NCI-H146 treated with DMSO at 0.1 percent for 48 hours (cell line): ENCODE measurements around the gene UGT1A6.

Experiments
- DNase-seq: peaks from one replicate; lab custom pipeline; 2025; ENCODE audit not compliant: unreplicated experiment; lab: John Stamatoyannopoulos, UW

The UGT1A6 gene

DNA sequence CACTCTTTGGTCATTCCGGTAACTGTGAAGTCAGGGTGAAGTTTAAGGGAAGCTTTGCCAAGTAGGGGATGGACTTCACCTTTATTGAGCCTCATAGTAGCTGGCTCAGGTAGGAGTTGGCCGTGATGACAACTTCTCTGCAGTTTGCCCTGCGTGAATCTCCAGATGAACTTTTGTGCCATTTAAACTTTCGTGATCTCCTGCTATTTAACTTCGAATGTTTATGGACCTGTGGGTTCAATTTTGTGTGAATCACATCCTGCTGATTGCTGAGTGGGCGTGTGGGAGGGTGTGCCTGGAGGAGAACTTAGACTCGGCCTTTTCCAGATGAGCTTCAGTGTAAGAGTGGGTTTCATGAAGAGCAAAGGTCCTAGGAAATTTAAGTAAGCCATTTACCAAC lies 71.6 kb downstream of the UGT1A6 start:
- DNase-seq = no peak

DNA sequence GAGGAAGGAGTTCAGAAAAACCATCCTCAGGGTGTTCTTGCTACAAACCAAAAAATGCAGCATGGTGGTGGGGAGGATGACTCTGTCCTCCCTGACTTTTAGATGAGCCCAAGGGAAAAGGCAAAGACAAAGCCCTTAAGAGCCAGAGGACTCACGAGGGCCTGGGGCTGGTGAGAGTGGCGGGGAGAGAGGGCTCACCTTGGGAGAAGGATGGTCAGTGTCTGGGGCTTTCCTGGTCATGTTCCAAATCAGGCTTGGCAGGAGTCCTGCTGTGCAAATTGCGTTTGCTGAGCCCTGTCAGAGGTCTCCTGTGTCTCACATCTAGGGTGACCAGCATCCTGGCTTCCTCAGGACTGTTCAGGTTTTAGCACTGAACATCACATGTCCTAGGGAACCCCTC lies 72.1 kb downstream of the UGT1A6 start:
- no peak for DNase-seq

DNA sequence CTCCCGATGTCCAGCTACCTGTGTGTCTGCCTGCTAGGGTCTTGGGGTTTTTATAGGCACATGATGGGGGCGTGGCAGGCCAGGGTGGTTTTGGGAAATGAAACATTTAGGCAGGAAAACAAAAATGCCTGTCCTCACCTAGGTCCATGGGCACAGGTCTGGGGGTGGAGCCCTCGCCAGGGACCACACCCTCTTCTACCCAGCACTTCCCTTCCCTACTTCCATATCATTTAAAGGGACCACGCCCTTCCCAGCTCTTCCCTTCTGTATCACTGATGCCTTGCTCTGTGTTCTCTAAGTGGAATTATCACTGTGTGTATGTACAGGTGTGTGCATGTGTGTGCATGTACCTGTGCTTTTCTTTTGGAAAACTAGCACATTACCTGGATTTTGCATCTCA lies 73.7 kb downstream of the UGT1A6 start:
- no peak for DNase-seq

DNA sequence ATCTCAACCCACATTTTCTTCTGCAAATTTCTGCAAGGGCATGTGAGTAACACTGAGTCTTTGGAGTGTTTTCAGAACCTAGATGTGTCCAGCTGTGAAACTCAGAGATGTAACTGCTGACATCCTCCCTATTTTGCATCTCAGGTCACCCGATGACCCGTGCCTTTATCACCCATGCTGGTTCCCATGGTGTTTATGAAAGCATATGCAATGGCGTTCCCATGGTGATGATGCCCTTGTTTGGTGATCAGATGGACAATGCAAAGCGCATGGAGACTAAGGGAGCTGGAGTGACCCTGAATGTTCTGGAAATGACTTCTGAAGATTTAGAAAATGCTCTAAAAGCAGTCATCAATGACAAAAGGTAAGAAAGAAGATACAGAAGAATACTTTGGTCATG lies 75.4 kb downstream of the UGT1A6 start:
- no peak for DNase-seq

DNA sequence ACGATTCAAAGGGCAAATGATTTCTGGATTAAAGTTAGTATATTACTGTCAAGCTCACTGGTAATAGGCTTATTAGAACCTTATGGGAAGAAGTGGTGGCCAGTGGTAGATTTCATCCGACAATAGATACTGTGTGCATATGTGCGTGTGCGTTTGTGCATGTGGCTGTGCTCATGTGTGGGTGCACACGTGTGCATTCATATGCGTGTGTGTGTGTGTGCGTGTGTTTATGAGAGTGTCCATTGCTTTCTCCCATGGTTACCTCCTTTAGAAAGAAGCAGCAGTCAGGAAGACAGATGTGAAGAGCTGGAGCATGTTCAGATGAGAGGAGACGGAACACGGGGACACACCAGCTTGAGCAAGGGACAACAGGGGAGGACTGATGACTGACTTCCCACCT lies 76.6 kb downstream of the UGT1A6 start:
- DNase-seq = no peak

DNA sequence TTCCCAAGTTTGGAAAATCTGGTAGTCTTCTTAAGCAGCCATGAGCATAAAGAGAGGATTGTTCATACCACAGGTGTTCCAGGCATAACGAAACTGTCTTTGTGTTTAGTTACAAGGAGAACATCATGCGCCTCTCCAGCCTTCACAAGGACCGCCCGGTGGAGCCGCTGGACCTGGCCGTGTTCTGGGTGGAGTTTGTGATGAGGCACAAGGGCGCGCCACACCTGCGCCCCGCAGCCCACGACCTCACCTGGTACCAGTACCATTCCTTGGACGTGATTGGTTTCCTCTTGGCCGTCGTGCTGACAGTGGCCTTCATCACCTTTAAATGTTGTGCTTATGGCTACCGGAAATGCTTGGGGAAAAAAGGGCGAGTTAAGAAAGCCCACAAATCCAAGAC lies 79.5 kb downstream of the UGT1A6 start:
- DNase-seq = no peak

DNA sequence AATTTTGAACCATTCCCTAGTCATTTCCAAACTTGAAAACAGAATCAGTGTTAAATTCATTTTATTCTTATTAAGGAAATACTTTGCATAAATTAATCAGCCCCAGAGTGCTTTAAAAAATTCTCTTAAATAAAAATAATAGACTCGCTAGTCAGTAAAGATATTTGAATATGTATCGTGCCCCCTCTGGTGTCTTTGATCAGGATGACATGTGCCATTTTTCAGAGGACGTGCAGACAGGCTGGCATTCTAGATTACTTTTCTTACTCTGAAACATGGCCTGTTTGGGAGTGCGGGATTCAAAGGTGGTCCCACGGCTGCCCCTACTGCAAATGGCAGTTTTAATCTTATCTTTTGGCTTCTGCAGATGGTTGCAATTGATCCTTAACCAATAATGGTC lies 79.9 kb downstream of the UGT1A6 start:
- no peak for DNase-seq

DNA sequence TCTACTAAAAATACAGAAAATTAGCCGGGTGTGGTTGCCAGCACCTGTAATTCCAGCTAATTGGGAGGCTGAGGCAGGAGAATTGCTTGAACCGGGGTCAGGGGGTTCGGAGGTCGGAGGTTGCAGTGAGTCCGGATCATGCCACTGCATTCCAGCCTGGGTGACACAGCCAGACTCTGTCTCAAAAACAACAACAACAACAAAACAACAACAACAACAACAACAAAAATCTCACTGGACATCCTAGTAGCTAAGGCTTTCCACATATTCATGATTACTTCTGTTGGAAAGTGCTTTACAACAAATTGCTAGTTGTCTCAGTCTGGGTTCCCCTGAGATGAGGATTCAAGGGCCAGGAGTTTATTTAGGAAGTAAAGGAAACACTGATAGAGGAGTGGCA lies 81.2 kb downstream of the UGT1A6 start:
- no peak for DNase-seq

DNA sequence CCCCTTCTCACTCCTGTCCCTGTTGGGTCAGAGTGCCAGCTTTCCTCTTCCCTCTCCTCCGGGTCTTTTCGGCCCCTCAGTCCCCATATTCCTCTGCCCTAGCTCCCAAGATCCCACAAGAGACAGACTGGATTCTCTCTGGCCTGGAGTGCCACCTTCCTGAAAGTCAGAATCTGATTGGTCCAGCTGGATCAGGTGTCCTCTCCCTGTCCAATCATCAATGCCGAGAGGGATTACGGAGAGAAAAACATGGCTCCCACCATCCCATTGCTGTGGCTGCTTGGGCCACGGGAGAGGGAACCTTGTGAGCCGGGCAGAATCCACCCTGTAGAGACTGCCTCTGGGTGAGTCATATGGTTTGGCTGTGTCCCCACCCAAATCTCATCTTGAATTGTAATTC lies 82.7 kb downstream of the UGT1A6 start:
- DNase-seq = no peak

DNA sequence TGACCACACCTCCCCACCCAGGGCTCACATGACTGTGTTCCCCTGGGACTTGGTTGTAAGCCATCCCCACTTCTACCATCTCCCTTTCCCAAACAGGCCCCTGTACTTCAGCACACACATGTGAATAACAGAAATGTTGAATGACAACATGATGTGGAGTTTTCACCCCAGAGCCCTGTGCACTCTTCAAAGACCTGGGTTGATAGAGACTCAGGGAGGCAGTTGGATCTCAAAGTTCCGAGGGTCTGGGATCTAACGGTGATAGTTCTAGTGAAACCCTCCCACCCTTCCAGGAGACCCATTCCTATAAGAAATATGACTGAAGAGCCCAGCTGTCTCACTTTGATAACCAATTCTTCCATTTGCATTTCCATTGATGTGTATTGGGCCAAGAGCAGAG lies 85.3 kb downstream of the UGT1A6 start, which contains the start of gene MROH2A:
TSS of gene MROH2A (plus strand) at position 301 of the 400 bp plus-strand sequence. CDS start 1,029 bp downstream, outside the sequence.
- DNase-seq = no peak

DNA sequence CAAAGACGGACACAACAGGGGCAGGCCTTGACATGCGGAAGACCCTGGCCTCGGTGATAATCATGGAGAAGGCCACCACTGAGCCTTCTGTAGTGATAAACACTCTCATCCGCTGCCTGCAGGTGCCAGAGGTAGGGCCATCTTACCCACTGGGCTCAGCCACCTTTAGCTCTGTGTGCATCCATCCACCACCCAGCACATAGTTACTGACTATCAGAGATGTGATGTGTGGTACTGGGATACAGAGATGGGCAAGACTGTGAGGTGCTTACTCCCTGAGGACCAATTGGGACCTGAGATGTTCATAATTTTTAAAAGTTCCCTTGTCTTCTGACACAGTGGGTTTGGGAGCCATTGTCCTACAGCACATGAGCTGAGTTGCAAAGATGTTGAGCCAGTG lies 87.0 kb downstream of the UGT1A6 start:
- DNase-seq = no peak

DNA sequence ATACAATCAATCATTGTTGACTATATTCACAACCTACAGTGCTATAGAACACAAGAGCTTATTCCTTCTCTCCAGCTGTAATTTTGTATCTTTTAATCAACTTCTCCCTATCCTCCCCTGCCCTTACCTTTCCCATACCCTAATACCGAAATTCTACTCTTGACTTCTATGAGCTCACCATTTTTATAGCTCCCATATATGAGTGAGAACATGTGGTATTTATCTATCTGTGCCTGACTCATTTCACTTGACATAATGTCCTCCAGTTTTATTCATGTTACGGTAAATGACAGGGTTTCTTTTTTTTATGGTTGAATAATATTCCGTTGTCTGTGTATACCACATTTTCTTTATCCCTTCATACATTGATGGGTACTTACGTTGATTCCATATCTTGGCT lies 88.1 kb downstream of the UGT1A6 start:
- no peak for DNase-seq

DNA sequence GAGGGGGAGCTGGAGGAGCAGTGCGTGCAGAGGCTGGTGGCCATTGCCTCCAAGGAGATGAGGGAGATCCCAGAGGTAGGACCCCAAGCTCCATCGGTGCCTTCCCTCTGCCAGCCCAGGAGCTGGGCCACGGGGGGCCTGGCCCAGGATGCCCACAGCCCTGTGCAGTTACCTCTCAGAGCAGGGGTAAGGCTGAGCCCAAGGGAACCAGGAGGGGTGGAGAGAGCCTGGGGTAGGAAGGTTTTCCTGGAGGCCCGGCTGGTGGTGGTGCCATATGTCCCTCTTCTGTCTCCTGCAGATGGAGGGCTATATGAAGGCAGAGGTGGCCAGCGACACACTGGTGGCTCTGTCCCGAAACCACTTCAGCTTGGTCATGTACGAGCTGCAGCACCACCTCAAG lies 96.9 kb downstream of the UGT1A6 start:
- no peak for DNase-seq

DNA sequence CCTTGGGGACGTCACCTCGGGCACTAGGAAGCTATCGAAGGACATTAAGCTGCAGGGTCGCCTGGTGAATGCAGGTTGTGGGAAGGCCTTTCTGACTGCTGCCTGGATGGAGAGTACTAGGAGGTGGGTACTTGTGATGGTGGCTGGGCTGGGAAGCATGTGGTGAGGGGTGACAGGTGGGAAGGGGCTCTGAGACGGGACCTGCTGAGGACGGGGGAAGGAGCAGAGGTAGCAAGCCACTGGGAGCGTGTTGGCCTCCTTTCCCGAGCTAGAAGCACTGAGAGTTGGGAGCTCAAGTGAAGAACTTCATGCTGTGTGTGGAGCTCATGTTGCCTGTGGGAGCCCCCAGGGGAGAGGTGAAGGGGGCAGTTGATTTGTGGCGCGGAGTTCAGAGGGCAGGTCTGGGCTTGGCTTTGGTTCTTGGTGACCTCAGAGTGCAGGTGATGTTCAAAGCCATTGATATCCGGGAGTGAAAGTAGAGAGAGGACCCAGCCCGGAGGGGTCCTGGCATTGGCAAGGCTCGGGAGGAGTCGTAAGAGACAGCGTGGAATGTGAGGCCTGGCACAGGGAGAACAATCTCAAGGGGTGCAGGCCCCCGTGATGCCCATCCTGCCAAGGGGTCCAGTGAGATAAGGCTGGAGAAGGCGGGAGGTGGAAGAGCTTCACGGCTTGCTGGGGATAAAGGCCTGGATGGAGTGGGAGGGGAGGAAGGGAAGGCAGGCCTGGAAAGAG lies 98.6 kb downstream of the UGT1A6 start:
- no peak for DNase-seq

DNA sequence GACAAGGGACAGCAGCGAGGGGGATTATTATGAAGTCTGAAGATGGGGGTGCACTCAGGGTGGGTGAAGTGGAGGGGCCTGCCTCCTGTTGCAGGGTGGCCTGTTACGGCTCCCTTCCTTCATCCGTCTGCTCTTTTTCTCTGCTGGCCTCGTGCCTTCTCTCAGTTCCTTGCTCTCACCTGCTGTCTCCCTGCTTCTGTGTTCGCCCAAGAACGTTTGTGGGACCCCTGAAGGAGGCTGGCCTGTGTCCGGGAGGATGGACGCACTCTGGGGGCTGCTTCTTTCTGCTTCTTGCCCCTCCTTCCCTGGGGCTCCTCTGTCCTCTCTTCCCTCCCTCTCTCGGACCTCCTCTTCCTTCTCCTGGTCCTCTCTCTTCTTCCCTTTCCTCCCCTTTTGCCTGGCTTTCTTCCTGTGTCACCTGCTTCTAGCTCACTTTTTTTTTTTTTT lies 99.2 kb downstream of the UGT1A6 start:
- DNase-seq = no peak

DNA sequence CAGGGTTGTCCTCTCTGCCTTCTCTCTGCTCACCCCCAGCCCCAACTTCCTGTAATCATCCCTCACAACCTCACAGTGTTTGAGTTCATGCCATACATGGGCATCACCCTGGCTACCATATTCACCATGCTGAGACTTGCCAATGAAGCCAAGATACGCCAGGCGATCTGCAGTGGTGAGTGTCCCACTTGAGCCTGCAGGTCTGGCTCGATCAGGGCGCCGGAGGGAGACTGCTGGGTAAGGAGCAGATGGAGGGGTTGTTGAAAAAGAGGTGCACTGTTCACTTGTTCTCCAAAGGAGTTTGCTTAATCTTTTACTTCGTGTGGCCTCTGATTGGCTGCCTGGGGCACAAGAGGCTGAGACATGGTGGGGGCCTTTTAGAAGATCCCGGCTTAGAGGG lies 100.0 kb downstream of the UGT1A6 start:
- no peak for DNase-seq

DNA sequence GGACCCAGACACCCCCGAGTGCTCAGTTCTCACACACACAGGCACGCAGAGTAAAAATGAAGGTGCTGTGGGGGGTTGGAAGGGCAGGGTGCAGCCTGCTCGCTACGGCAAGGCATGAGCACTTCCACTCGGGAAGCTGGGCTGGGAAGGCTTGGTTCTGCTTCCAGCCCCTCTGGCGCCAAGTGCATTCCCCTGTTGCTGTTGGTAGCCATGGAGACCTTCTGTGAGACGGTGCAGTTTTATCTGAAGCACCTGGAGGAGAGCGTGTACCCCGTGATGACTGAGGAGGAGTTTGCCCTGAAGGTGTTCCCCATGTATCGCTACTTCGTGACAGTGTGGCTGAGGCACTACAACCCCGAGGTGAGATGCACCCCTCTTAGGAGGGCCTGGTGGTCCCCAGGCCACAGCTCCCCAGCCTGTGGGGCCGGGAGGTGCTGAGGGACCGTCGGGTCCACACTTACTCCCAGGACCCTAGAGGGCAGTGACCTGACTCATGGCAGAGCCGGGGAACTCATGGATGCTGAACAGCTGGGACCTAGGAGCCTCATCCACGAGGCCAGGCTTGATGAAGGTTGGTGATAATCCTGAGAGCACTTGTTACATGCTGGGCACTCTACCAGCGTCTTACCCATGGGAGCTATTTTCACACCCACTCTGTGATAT lies 100.9 kb downstream of the UGT1A6 start:
- DNase-seq = no peak

DNA sequence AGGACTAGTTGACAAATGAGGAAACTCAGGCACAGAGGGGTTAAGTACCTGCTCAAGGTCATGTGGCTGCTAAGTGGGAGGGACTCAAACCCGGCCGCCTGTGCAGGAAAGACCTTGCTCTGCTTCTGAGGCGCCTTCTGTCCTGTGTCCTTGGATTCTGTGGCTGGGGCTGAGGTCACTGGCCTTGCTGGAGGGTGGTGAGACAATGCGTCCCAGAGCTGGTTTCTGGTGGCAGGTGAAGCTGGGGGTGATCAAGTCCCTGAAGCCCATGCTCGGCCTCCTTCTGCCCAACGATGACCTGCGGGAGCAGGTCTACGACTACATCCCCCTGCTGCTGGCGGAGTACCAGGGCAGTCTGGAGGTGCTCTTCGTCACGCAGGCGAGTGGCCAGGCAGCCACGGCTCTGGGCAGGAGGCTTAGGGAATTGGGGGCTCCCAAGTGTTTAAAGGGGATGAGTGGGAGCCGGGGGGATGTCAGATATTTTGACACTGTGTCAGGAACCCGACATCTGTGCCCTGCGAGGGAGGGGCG lies 101.5 kb downstream of the UGT1A6 start:
- no peak for DNase-seq

DNA sequence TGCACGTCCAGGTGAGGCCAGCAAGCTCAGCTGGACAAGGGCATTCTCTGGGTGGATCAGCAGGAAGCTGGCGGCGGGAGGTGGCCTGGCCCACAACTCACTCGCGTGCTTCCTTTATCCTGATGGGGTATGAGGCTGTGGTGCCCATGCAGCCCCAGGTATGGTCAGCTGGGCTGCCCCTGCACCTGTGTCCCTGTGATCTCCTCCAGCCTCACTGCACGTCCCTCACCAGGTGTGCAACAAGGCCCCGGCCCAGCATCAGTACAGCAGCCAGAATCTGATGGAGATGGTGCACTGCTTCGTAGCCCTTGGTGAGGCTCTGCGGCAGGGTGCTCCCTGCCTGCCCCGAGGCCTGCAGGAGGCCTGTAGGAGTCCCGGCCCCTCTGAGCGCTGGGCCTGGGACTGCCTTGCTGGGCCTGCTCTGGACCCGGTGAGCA lies 103.1 kb downstream of the UGT1A6 start:
- no peak for DNase-seq

DNA sequence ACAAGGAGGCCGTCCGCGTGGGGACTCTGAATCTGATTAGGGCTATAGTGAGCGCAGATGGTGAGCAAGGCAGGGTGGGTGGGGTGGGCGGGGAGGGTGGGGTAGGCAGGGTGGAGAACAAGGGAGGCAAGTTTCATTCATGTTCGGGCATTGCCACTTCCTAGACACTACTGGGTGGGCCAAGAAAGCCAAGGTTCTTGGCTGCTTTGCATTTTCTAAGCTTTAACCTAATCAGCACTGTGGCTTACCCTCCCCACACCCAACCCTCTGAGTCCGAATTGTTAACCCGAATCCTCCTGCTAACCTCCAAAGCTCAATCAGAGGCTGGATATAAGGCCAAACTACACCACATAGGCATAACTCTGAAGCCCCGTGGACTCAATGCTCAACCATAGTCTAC lies 103.6 kb downstream of the UGT1A6 start:
- no peak for DNase-seq

DNA sequence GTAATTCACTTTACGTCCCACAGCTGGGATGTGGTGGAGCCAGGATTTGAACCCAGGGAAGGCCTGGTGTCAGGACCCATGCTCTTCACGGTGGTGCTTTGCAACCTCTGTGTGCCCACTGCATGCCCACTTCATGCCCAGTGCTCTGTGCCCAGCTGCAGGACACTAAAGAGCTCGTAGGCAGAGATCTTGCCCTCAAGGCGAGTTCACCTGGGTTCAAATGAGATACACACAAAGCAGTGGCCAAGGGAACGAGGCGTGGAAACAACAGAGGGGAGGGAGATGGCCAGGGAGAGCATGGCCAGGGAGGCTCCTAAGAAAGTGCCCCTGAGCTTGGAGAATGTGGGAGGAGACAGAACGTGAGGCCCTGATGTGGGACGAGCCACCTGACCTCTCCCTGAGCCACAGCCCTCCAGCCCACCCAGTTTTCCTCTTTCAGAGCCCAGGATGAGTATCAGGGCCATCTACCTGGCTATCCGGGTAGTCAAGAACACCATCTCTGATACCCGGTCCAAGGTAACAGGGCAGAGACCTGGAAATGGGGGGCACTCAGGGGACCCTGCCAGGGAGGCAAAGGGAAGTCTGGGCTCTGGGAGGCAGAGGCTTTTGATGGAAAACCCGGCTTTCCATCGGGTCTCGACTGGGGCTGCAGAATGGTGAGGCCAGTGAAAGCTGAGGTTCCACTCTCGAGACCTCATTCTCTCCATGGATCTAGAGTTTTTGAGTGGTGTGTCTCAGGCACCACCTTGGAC lies 105.8 kb downstream of the UGT1A6 start:
- no peak for DNase-seq
